OCI-LY3 (cell line): ENCODE data around the gene ERI3.

Experiments
- EZH2phosphoT487 ChIP-seq: fragments of 200-600 bp; shearing (Covaris generic); IDR thresholded peaks from 2 replicates; pipeline ENCODE4 v1.6.1; 2018; ENCODE audit warnings: antibody characterized with exemption, mixed run types, low read depth
- TF ChIP-seq, protein P1 (sequence below): fragments of 200-600, 300-600 bp; sonication (generic); IDR thresholded peaks from 2 replicates; pipeline ENCODE4 v1.5.1; 2014; ENCODE audit warnings: antibody characterized with exemption, low read length, low read depth

DNA sequence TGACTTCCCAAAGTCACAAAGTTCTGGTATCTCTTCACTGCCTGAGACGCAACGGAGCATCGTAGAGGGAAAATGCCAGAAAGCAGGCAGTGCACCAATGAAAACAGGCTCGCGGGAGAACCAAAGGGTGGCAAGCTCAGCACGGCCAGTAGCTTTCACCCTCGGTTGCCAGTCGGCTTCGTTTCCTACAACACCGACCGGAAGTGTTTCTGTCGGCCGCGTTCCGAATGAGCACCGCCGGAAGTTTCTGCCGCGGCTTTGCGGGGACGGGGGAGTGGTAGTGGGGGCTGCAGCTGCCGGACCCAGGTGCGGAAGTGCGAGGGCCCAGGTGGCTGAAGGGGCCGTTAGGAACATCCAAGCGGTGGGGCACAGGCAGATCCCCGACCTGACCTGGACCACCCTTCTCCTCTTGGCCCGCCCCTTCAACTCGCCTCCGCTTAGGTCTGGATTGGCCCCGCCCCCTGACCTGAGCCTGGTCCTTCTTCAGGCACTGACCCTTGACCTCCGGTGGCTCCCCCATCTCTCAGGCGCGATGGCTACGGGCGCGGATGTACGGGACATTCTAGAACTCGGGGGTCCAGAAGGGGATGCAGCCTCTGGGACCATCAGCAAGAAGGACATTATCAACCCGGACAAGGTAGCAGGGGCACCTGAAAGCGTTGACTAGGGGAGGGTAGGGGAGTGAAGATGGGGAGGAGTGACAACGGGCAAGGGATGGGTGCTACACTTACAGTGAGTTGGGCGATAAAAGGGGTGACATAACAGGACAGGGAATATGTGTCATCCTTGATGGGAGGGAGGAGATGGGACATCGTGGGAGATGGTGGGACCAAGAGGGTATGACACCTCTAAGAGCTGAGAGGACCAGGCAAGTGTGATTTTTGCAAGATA, 141.6 kb downstream of the ERI3 start, which contains the start of gene DMAP1:
- TF ChIP-seq, protein P1, sequence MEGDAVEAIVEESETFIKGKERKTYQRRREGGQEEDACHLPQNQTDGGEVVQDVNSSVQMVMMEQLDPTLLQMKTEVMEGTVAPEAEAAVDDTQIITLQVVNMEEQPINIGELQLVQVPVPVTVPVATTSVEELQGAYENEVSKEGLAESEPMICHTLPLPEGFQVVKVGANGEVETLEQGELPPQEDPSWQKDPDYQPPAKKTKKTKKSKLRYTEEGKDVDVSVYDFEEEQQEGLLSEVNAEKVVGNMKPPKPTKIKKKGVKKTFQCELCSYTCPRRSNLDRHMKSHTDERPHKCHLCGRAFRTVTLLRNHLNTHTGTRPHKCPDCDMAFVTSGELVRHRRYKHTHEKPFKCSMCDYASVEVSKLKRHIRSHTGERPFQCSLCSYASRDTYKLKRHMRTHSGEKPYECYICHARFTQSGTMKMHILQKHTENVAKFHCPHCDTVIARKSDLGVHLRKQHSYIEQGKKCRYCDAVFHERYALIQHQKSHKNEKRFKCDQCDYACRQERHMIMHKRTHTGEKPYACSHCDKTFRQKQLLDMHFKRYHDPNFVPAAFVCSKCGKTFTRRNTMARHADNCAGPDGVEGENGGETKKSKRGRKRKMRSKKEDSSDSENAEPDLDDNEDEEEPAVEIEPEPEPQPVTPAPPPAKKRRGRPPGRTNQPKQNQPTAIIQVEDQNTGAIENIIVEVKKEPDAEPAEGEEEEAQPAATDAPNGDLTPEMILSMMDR, result no peak
- no peak for TF ChIP-seq EZH2phosphoT487
